Posterior vena cava (tissue), 2 donors: ENCODE data around the gene HSD3B7. TPM values are rescaled to one million over a fixed set of nuclear protein-coding genes. Genes with fewer than 3 reads are reported as not detected.
A peak's percentile ranks its signal among the peaks of the same experiment; 100 is the strongest.
"Not testable (repeated sequence)": the region's sequence is repeated elsewhere in the genome, so short reads cannot be mapped to it uniquely, and the experiment has no call there.

Source experiments
- DNase-seq: peaks from one replicate; pipeline ENCODE4 v3.0.0-alpha.2; 2020; ENCODE audit warnings: low spot score
- intact Hi-C, 2 donors: fragments of 100-400 bp; cut with DNase I; formaldehyde crosslinking; loops; one replicate each; pipeline versions ENCODE4 v1.14.1 to v1.14.2; 2022 to 2023
- long read RNA-seq, 2 donors: library from polyadenylated mRNA; unstranded; transcript quantifications; one replicate each; pipeline ENCODE4 v2.0.0, GENCODE V29; 2020 to 2021
- total RNA-seq, 2 donors: library from RNA; stranded (reverse); fragmentation: NEBNext Ultra II Directional; extraction: Animal tissue kit (Norgen Biotek cat#: 25700); gene quantifications; one replicate each; pipeline ENCODE4 v1.2.1, GENCODE V29; 2021
- donor health status: DM: yes; HTN: yes; CAD: no.
- donor health status: DM: yes; HTN: yes; CAD: no.

The HSD3B7 gene
- 10 to 100 TPM; 38.5 to 39.2 TPM for total RNA-seq
- long read RNA-seq, donor 1, transcript HSD3B7-202 (7 exons, 2,172 nt), result major isoform, 14 of 32 reads
- long read RNA-seq, donor 1, partial matches to known transcripts, result 3 of 32 reads
- long read RNA-seq, donor 1, other reads (novel, unspliced or antisense), result 15 of 32 reads
- long read RNA-seq, donor 2, transcript HSD3B7-202 (7 exons, 2,172 nt), result major isoform, 100 of 223 reads
- long read RNA-seq, donor 2, partial matches to known transcripts, result 30 of 223 reads
- long read RNA-seq, donor 2, other reads (novel, unspliced or antisense), result 93 of 223 reads

- DNase-seq, result peak; percentile 97
- intact Hi-C loops, result loop anchor here in 1 of 2 donors (10.0 kb wide), 3 partner anchors 110 to 880 kb away; partner anchors contain the start of genes ARMC5 and VKORC1
Observed at GRCh38 chr16:30984669-30985400, at the start of gene HSD3B7. TSS of gene HSD3B7 (plus strand) at chr16:30985207. CDS start at chr16:30985659, 452 bp downstream.

- DNase-seq, result no peak
- intact Hi-C loops, result no loop called here
Observed at GRCh38 chr16:30937692-30938091, 47.3 kb upstream of the HSD3B7 start.

- intact Hi-C loops, DNase-seq: not testable (repeated sequence)
Observed at GRCh38 chr16:30939571-30939970, 45.4 kb upstream of the HSD3B7 start.

GRCh38 chr16:30941600-30942425 is 43.2 kb upstream of the HSD3B7 start:
- peak; percentile 93 for DNase-seq
- intact Hi-C loops, result no loop called here

GRCh38 chr16:30942426-30942806 is 42.6 kb upstream of the HSD3B7 start:
- no peak for DNase-seq
- intact Hi-C loops, result no loop called here

- intact Hi-C loops, result no loop called here
- DNase-seq, result no peak
Observed at GRCh38 chr16:30944352-30944751, 40.7 kb upstream of the HSD3B7 start.

- no peak for DNase-seq
- intact Hi-C loops, result no loop called here
Observed at GRCh38 chr16:30946671-30947540, 38.1 kb upstream of the HSD3B7 start.

GRCh38 chr16:30947541-30947858 is 37.5 kb upstream of the HSD3B7 start:
- DNase-seq, result no peak
- intact Hi-C loops, result no loop called here

- DNase-seq, result peak; percentile 95
- intact Hi-C loops, result no loop called here
Observed at GRCh38 chr16:30947859-30948666, 36.9 kb upstream of the HSD3B7 start.

GRCh38 chr16:30948667-30949649 is 36.0 kb upstream of the HSD3B7 start, which contains the start of gene ORAI3:
TSS of gene ORAI3 (plus strand) at chr16:30949068. CDS start at chr16:30949290, 222 bp downstream.
- DNase-seq, result peak; percentile 94
- intact Hi-C loops, result no loop called here

- intact Hi-C loops, result no loop called here
- peak; percentile 95 for DNase-seq
Observed at GRCh38 chr16:30949650-30950515, 35.1 kb upstream of the HSD3B7 start.

- DNase-seq, result no peak
- intact Hi-C loops, result no loop called here
Observed at GRCh38 chr16:30950516-30951065, 34.4 kb upstream of the HSD3B7 start.

- intact Hi-C loops, result no loop called here
- DNase-seq, result no peak
Observed at GRCh38 chr16:30951193-30951592, 33.8 kb upstream of the HSD3B7 start.

- intact Hi-C loops, result no loop called here
- DNase-seq, result peak; percentile 92
Observed at GRCh38 chr16:30951750-30952149, 33.3 kb upstream of the HSD3B7 start.

- intact Hi-C loops, result no loop called here
- no peak for DNase-seq
Observed at GRCh38 chr16:30953111-30953510, 31.9 kb upstream of the HSD3B7 start.
